Measurements from ENCODE around the gene RAB6A. TPM values are rescaled to one million over a fixed set of nuclear protein-coding genes. Genes with fewer than 3 reads are reported as not detected.

Gene RAB6A
- total RNA-seq, 1 donor from 2014 or later: 237 TPM

- Histone ChIP-seq H3K4me3 (ENCODE audit: low read depth, low read length) (no peak overlapping the region), H3K36me3 (ENCODE audit: control insufficient read depth, insufficient read depth, low read length) (peaks cover 5% of the 10 kb centered on the region), H3K27me3 (ENCODE audit: control insufficient read depth, insufficient read depth, low read length) (no peaks in the 10 kb centered on the region)
- no peak for FAIRE-seq
- no peak for DNase-seq (ENCODE audit: low read depth)
- TF ChIP-seq CTCF (IDR thresholded peaks at IDR 0.05; ENCODE audit: insufficient read depth, low read length, severe bottlenecking): no peak
Measured at GRCh38 chr11:73800276-73800806, 39.5 kb upstream of the RAB6A start.

- peaks cover 5% of the 10 kb centered on the region for H3K36me3 ChIP-seq (ENCODE audit: control insufficient read depth, insufficient read depth, low read length)
Measured at GRCh38 chr11:73797457-73797856, 36.6 kb upstream of the RAB6A start.

GRCh38 chr11:73795925-73796632 is 35.2 kb upstream of the RAB6A start:
- FAIRE-seq: no peak
- H3K4me3 ChIP-seq (ENCODE audit: low read depth, low read length): no peak overlapping the region
- TF ChIP-seq CTCF (IDR thresholded peaks at IDR 0.05; ENCODE audit: insufficient read depth, low read length, severe bottlenecking): no peak
- no peak for DNase-seq (ENCODE audit: low read depth)
- peaks cover 5% of the 10 kb centered on the region for H3K36me3 ChIP-seq (ENCODE audit: control insufficient read depth, insufficient read depth, low read length)
- no peaks in the 10 kb centered on the region for H3K27me3 ChIP-seq (ENCODE audit: control insufficient read depth, insufficient read depth, low read length)

More at GRCh38 chr11:73797457-73797856, 36.6 kb upstream of the RAB6A start:
- DNase-seq (ENCODE audit: low read depth) (no peak), FAIRE-seq (no peak)
- Histone ChIP-seq H3K27me3 (ENCODE audit: control insufficient read depth, insufficient read depth, low read length) (no peaks in the 10 kb centered on the region), H3K4me3 (ENCODE audit: low read depth, low read length) (no peak overlapping the region)
- no peak for TF ChIP-seq CTCF (IDR thresholded peaks at IDR 0.05; ENCODE audit: insufficient read depth, low read length, severe bottlenecking)

- no peak for TF ChIP-seq CTCF (IDR thresholded peaks at IDR 0.05; ENCODE audit: insufficient read depth, low read length, severe bottlenecking)
- DNase-seq (ENCODE audit: low read depth) (no peak), FAIRE-seq (no peak)
- no peaks in the 10 kb centered on the region for H3K27me3 ChIP-seq (ENCODE audit: control insufficient read depth, insufficient read depth, low read length)
- peaks cover 4% of the 10 kb centered on the region for H3K36me3 ChIP-seq (ENCODE audit: control insufficient read depth, insufficient read depth, low read length)
- no peak overlapping the region for H3K4me3 ChIP-seq (ENCODE audit: low read depth, low read length)
Measured at GRCh38 chr11:73792584-73792983, 31.7 kb upstream of the RAB6A start.

- no peaks in the 10 kb centered on the region for H3K36me3 ChIP-seq (ENCODE audit: control insufficient read depth, insufficient read depth, low read length)
- no peaks in the 10 kb centered on the region for H3K27me3 ChIP-seq (ENCODE audit: control insufficient read depth, insufficient read depth, low read length)
- no peak for DNase-seq (ENCODE audit: low read depth)
- FAIRE-seq: no peak
- no peak overlapping the region for H3K4me3 ChIP-seq (ENCODE audit: low read depth, low read length)
- TF ChIP-seq CTCF (IDR thresholded peaks at IDR 0.05; ENCODE audit: insufficient read depth, low read length, severe bottlenecking): no peak
Measured at GRCh38 chr11:73789279-73789670, 28.4 kb upstream of the RAB6A start.
